HT1080 (cell line): ENCODE results near the gene DEFB132. TPM values are rescaled to one million over a fixed set of nuclear protein-coding genes. Genes with fewer than 3 reads are reported as not detected.
A peak's percentile ranks its signal among the peaks of the same experiment; 100 is the strongest.

ENCODE experiments used
- DNase-seq: peaks from one replicate; pipeline ENCODE4 v3.0.0-alpha.2; 2015; ENCODE audit warnings: low read depth
- total RNA-seq: library from RNA; depleted of rRNA; stranded (reverse); fragments of >200 nt; shearing (Covaris generic); gene quantifications from 2 replicates; pipeline ENCODE4 v1.2.3, GENCODE V29; 2014

Gene DEFB132
- total RNA-seq, 1 experiment from 2014 or later, result not detected

GRCh38 chr20:259981-260380, 2.5 kb downstream of the DEFB132 start:
- no peak for DNase-seq

- no peak for DNase-seq
Observed at GRCh38 chr20:263701-264100, 6.2 kb downstream of the DEFB132 start.

GRCh38 chr20:266596-267562, 9.4 kb downstream of the DEFB132 start:
- DNase-seq, result peak; percentile 82

GRCh38 chr20:270517-270916, 13.0 kb downstream of the DEFB132 start:
- DNase-seq, result no peak

GRCh38 chr20:271069-271468, 13.5 kb downstream of the DEFB132 start:
- no peak for DNase-seq

- no peak for DNase-seq
Observed at GRCh38 chr20:271528-271927, 14.0 kb downstream of the DEFB132 start.

- no peak for DNase-seq
Observed at GRCh38 chr20:272718-273117, 15.2 kb downstream of the DEFB132 start.

GRCh38 chr20:273884-274283, 16.4 kb downstream of the DEFB132 start:
- DNase-seq, result no peak

GRCh38 chr20:275791-276190, 18.3 kb downstream of the DEFB132 start:
- no peak for DNase-seq

- DNase-seq, result no peak
Observed at GRCh38 chr20:276620-277495, 19.3 kb downstream of the DEFB132 start.

GRCh38 chr20:277496-277781, 19.9 kb downstream of the DEFB132 start:
- no peak for DNase-seq

- no peak for DNase-seq
Observed at GRCh38 chr20:278181-278580, 20.7 kb downstream of the DEFB132 start.

- DNase-seq, result no peak
Observed at GRCh38 chr20:278607-279571, 21.4 kb downstream of the DEFB132 start.

GRCh38 chr20:284172-284571, 26.6 kb downstream of the DEFB132 start:
- DNase-seq, result no peak

- DNase-seq, result no peak
Observed at GRCh38 chr20:286508-286907, 29.0 kb downstream of the DEFB132 start.

GRCh38 chr20:288956-289692, 31.6 kb downstream of the DEFB132 start:
- no peak for DNase-seq

GRCh38 chr20:289693-290083, 32.2 kb downstream of the DEFB132 start:
- DNase-seq, result no peak

GRCh38 chr20:290084-290831, 32.7 kb downstream of the DEFB132 start, which contains the start of gene C20orf96:
TSS of gene C20orf96 (minus strand) at chr20:290750. CDS start at chr20:290610, 140 bp downstream.
- peak; percentile 89 for DNase-seq

- DNase-seq, result no peak
Observed at GRCh38 chr20:294602-295001, 37.1 kb downstream of the DEFB132 start.

GRCh38 chr20:295804-296203, 38.3 kb downstream of the DEFB132 start:
- no peak for DNase-seq
